K562 (cell line): ENCODE measurements around the gene SNX30. TPM values are rescaled to one million over a fixed set of nuclear protein-coding genes. Genes with fewer than 3 reads are reported as not detected.

ENCODE experiments used
- BACH1 ChIP-seq: fragments of 200-800 bp; sonication (Bioruptor generic); IDR thresholded peaks from 2 replicates; pipeline ENCODE4 v1.6.1; 2016; ENCODE audit warnings: missing genetic modification characterization, missing compliant biosample characterization
- CBX3 ChIP-seq, 2 experiments: IDR thresholded peaks; 1 replicate in 1 of 2; 2 replicates in 1 of 2; pipeline ENCODE4 v1.6.1; 2012; ENCODE audit warnings: inconsistent platforms in 2 of 2, low read length in 2 of 2, borderline replicate concordance in 1 of 2, control low read depth in 1 of 2
- CREB1 ChIP-seq, 2 experiments: sonication (generic) in 1 of 2; formaldehyde crosslinking in 1 of 2; IDR thresholded peaks; 2 replicates each; pipeline versions ENCODE4 v1.6.1 to v1.8.0; 2012 to 2022; ENCODE audit warnings: inconsistent platforms in 1 of 2, mild to moderate bottlenecking in 1 of 2, missing genetic modification reagents in 1 of 2, moderate library complexity in 1 of 2
- CTBP1 ChIP-seq: fragments of 450-650 bp; IDR thresholded peaks from 2 replicates; pipeline ENCODE4 v1.6.1; 2016; ENCODE audit warnings: borderline replicate concordance
- FOXM1 ChIP-seq, 2 experiments: fragments of 450-650 bp in 1 of 2; sonication (generic) in 1 of 2; formaldehyde crosslinking in 1 of 2; IDR thresholded peaks; 2 replicates each; pipeline versions ENCODE4 v1.6.1 to v1.9.0; 2017 to 2022; ENCODE audit warnings: low read depth in 2 of 2, mild to moderate bottlenecking in 2 of 2, missing genetic modification reagents in 1 of 2, moderate library complexity in 1 of 2
- FUS ChIP-seq: fragments of 200-400 bp; formaldehyde crosslinking; optimal IDR thresholded peaks from 2 replicates; pipeline ENCODE3; 2017; ENCODE audit warnings: low read depth, low read length
- HCFC1 ChIP-seq: IDR thresholded peaks from 2 replicates; pipeline ENCODE4 v1.6.1; 2012; ENCODE audit warnings: low read depth, low read length, improper control_type of control experiment
- HNRNPL ChIP-seq: fragments of 200-400 bp; formaldehyde crosslinking; IDR thresholded peaks from 2 replicates; pipeline ENCODE4 v1.6.1; 2017; ENCODE audit warnings: low read depth, mild to moderate bottlenecking, low read length
- KLF16 ChIP-seq: IDR thresholded peaks from 2 replicates; pipeline ENCODE4 v1.6.1; 2016; ENCODE audit warnings: antibody characterized with exemption
- L3MBTL2 ChIP-seq: fragments of 450-650 bp; IDR thresholded peaks from 2 replicates; pipeline ENCODE4 v1.6.1; 2016; ENCODE audit warnings: mild to moderate bottlenecking, moderate library complexity
- NCOA1 ChIP-seq: fragments of 450-650 bp; IDR thresholded peaks from 2 replicates; pipeline ENCODE4 v1.6.1; 2016; ENCODE audit warnings: low read depth
- NR3C1 ChIP-seq: sonication (generic); formaldehyde crosslinking; IDR thresholded peaks from 2 replicates; pipeline ENCODE4 v1.8.1; 2022; ENCODE audit warnings: missing genetic modification reagents
- PHB2 ChIP-seq: fragments of 450-650 bp; IDR thresholded peaks from 2 replicates; pipeline ENCODE4 v1.6.1; 2017; ENCODE audit warnings: low read depth
- PHF20 ChIP-seq: fragments of 450-650 bp; IDR thresholded peaks from 2 replicates; pipeline ENCODE4 v1.6.1; 2018; ENCODE audit not compliant: partially characterized antibody
- RBBP5 ChIP-seq: fragments of 200-600 bp; sonication (generic); IDR thresholded peaks from 2 replicates; pipeline ENCODE4 v1.6.1; 2012; ENCODE audit warnings: borderline replicate concordance, mild to moderate bottlenecking, low read length, control low read depth, inconsistent platforms; ENCODE audit not compliant: insufficient read depth, poor library complexity, severe bottlenecking
- TAF15 ChIP-seq: fragments of 200-400 bp; formaldehyde crosslinking; IDR thresholded peaks from 2 replicates; pipeline ENCODE4 v1.6.1; 2017; ENCODE audit warnings: mild to moderate bottlenecking, low read depth, low read length, moderate library complexity
- USF1 ChIP-seq: sonication (generic); formaldehyde crosslinking; IDR thresholded peaks from 2 replicates; pipeline ENCODE4 v1.9.0; 2022; ENCODE audit warnings: mild to moderate bottlenecking, missing genetic modification reagents
- ZBTB1 ChIP-seq: sonication (generic); formaldehyde crosslinking; IDR thresholded peaks from 2 replicates; pipeline ENCODE4 v1.8.1; 2023; ENCODE audit warnings: missing genetic modification reagents, low read depth, mild to moderate bottlenecking, borderline replicate concordance
- polyA plus RNA-seq, 8 experiments: library from polyadenylated mRNA; depleted of rRNA in 4 of 8; stranded (reverse) in 5 of 8; unstranded in 3 of 8; fragments of >200 nt; fragmentation: Nextera tagmentation in 2 of 8; fragmentation: Illumina TruSeq in 1 of 8; extraction: Ambion mirVana in 2 of 8; extraction: Trizol in 1 of 8; gene quantifications; 2 replicates each; pipeline versions ENCODE4 v1.2.1 to v1.2.3, GENCODE V29; 2011 to 2014; ENCODE audit warnings: inconsistent platforms in 1 of 8, missing spikeins in 1 of 8
- total RNA-seq, 7 experiments: library from RNA; depleted of rRNA in 6 of 7; stranded (reverse); fragments of >200 nt in 6 of 7; fragmentation: Illumina TruSeq in 2 of 7; extraction: Trizol in 2 of 7; gene quantifications; 2 replicates each; pipeline versions ENCODE4 v1.2.1 to v1.2.3, GENCODE V29; 2011 to 2021; ENCODE audit warnings: low replicate concordance in 1 of 7
- TF ChIP-seq, protein P1 (sequence below): sonication (generic); formaldehyde crosslinking; IDR thresholded peaks from 2 replicates; pipeline ENCODE4 v1.4.0; 2020; ENCODE audit warnings: mild to moderate bottlenecking, missing genetic modification reagents
- TF ChIP-seq, protein P2 (sequence below): fragments of 250-450 bp; sonication (Bioruptor Pico); IDR thresholded peaks from 2 replicates; pipeline ENCODE4 v1.4.0; 2020
- TF ChIP-seq, protein P3 (sequence below): sonication (generic); formaldehyde crosslinking; IDR thresholded peaks from 2 replicates; pipeline ENCODE4 v1.8.0; 2022; ENCODE audit warnings: mild to moderate bottlenecking, missing genetic modification reagents
- TF ChIP-seq, protein P4 (sequence below): sonication (generic); formaldehyde crosslinking; IDR thresholded peaks from 2 replicates; pipeline ENCODE4 v1.8.1; 2023; ENCODE audit warnings: mild to moderate bottlenecking, missing genetic modification reagents

The SNX30 gene
- total and polyA plus RNA-seq, 9 of the 15 experiments (the other 6 are each of a cell fraction or from before 2014, with no cell fraction given) = 0.76 to 5.9 (median 3.3) TPM

- TF ChIP-seq BACH1 (tag) = no peak
- TF ChIP-seq L3MBTL2 = peak; percentile 61; the same call in 1 of the 2 replicates
- TF ChIP-seq USF1 = peak; percentile 82
- no peak for TF ChIP-seq KLF16
- TF ChIP-seq FOXM1 (IDR thresholded peaks at IDR 0.05; ENCODE audit: low read depth) = no peak
- TF ChIP-seq FOXM1 (CRISPR knock-in tag; IDR thresholded peaks at IDR 0.05; ENCODE audit: low read depth) = no peak
- TF ChIP-seq CBX3 (IDR thresholded peaks at IDR 0.05; ENCODE audit: borderline replicate concordance in 1 of 2, low read length in 2 of 2) = no peak
- TF ChIP-seq, protein P1, sequence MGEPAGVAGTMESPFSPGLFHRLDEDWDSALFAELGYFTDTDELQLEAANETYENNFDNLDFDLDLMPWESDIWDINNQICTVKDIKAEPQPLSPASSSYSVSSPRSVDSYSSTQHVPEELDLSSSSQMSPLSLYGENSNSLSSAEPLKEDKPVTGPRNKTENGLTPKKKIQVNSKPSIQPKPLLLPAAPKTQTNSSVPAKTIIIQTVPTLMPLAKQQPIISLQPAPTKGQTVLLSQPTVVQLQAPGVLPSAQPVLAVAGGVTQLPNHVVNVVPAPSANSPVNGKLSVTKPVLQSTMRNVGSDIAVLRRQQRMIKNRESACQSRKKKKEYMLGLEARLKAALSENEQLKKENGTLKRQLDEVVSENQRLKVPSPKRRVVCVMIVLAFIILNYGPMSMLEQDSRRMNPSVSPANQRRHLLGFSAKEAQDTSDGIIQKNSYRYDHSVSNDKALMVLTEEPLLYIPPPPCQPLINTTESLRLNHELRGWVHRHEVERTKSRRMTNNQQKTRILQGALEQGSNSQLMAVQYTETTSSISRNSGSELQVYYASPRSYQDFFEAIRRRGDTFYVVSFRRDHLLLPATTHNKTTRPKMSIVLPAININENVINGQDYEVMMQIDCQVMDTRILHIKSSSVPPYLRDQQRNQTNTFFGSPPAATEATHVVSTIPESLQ = no peak
- no peak for TF ChIP-seq NR3C1 (CRISPR knock-in tag)
- TF ChIP-seq HNRNPL = no peak
- TF ChIP-seq, protein P2, sequence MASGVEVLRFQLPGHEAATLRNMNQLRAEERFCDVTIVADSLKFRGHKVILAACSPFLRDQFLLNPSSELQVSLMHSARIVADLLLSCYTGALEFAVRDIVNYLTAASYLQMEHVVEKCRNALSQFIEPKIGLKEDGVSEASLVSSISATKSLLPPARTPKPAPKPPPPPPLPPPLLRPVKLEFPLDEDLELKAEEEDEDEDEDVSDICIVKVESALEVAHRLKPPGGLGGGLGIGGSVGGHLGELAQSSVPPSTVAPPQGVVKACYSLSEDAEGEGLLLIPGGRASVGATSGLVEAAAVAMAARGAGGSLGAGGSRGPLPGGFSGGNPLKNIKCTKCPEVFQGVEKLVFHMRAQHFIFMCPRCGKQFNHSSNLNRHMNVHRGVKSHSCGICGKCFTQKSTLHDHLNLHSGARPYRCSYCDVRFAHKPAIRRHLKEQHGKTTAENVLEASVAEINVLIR (CRISPR knock-in tag) = no peak
- 0 out of 2 replicates have a peak, but pooled peaks have one; percentile 13 for TF ChIP-seq ZBTB1 (CRISPR knock-in tag)
- TF ChIP-seq CTBP1 = no peak
- no peak for TF ChIP-seq HCFC1
- TF ChIP-seq PHF20 = peak; percentile 31
- TF ChIP-seq NCOA1 = no peak
- TF ChIP-seq RBBP5 = peak; percentile 54
- TF ChIP-seq, protein P3, sequence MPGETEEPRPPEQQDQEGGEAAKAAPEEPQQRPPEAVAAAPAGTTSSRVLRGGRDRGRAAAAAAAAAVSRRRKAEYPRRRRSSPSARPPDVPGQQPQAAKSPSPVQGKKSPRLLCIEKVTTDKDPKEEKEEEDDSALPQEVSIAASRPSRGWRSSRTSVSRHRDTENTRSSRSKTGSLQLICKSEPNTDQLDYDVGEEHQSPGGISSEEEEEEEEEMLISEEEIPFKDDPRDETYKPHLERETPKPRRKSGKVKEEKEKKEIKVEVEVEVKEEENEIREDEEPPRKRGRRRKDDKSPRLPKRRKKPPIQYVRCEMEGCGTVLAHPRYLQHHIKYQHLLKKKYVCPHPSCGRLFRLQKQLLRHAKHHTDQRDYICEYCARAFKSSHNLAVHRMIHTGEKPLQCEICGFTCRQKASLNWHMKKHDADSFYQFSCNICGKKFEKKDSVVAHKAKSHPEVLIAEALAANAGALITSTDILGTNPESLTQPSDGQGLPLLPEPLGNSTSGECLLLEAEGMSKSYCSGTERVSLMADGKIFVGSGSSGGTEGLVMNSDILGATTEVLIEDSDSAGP (CRISPR knock-in tag) = no peak
- TF ChIP-seq PHB2 = no peak
- TF ChIP-seq FUS = no peak
- no peak for TF ChIP-seq TAF15
- TF ChIP-seq CREB1 (IDR thresholded peaks at IDR 0.05) = no peak
- TF ChIP-seq CREB1 (CRISPR knock-in tag; IDR thresholded peaks at IDR 0.05) = no peak
- TF ChIP-seq, protein P4, sequence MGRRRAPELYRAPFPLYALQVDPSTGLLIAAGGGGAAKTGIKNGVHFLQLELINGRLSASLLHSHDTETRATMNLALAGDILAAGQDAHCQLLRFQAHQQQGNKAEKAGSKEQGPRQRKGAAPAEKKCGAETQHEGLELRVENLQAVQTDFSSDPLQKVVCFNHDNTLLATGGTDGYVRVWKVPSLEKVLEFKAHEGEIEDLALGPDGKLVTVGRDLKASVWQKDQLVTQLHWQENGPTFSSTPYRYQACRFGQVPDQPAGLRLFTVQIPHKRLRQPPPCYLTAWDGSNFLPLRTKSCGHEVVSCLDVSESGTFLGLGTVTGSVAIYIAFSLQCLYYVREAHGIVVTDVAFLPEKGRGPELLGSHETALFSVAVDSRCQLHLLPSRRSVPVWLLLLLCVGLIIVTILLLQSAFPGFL (CRISPR knock-in tag) = no peak
Observed at GRCh38 chr9:112751056-112751795, 666 bp downstream of the SNX30 start (continued).
